HepG2 (cell line): ENCODE data around the gene SNCG. TPM values are rescaled to one million over a fixed set of nuclear protein-coding genes. Genes with fewer than 3 reads are reported as not detected.

Experiments used
- ATAC-seq: fragments of 200-7000 bp; cut with Tn5 transposase; 3 replicates; pipeline ENCODE4 v1.9.1; 2020; ENCODE audit warnings: mild to moderate bottlenecking, moderate library complexity
- BruUV-seq: library from RNA; stranded (reverse); fragments of 400-500 nt; replicated peaks from 2 replicates; lab custom pipeline; 2021; lab: Mats Ljungman, UMichigan
- CTCF ChIA-PET: fragments of 300-600 bp; formaldehyde crosslinking; extraction: SDS; loops from one replicate; lab custom pipeline; 2021; ENCODE audit warnings: low total read pairs, inconsistent platforms, low intra/inter-chr PET ratio; lab: Yijun Ruan, JAX
- POLR2A ChIA-PET: fragments of 350-600 bp; sonication (Branson Sonifier 250); formaldehyde crosslinking; loops from one replicate; lab custom pipeline; 2020; ENCODE audit warnings: antibody characterized with exemption, inconsistent platforms; lab: Yijun Ruan, JAX
- DNase-seq: peaks from one replicate; pipeline ENCODE4 v3.0.0-alpha.2; 2015; ENCODE audit warnings: low spot score
- FAIRE-seq: peaks from 3 replicates; lab custom pipeline; 2011; peaks lifted over from hg19 to GRCh38; lab: Jason Lieb, UNC
- H2AFZ ChIP-seq: one replicate; pipeline ENCODE4 v1.6.1; 2011; ENCODE audit warnings: low read length, inconsistent platforms
- H3K27ac ChIP-seq: fragments of 300-600 bp; 3 replicates; pipeline ENCODE4 v1.8.0; 2011; ENCODE audit warnings: mixed run types, mild to moderate bottlenecking, mixed read lengths, low read length, inconsistent platforms; ENCODE audit not compliant: insufficient read depth; ENCODE audit errors: extremely low read length
- H3K27me3 ChIP-seq, 2 experiments: fragments of 200-600 bp in 1 of 2; 2 replicates in 1 of 2; 3 replicates in 1 of 2; pipeline versions ENCODE4 v1.6.0 to v1.8.0; 2011; ENCODE audit warnings: low read length in 2 of 2, mild to moderate bottlenecking in 2 of 2, moderate library complexity in 2 of 2, inconsistent platforms in 1 of 2; ENCODE audit not compliant: insufficient read depth in 2 of 2, control insufficient read depth in 1 of 2
- H3K36me3 ChIP-seq, 2 experiments: fragments of 200-600 bp in 1 of 2; replicated peaks in 1 of 2; 2 replicates in 1 of 2; 3 replicates in 1 of 2; pipeline versions ENCODE4 v1.5.1 to v1.8.0; 2011; ENCODE audit warnings: low read length in 2 of 2, inconsistent platforms in 1 of 2; ENCODE audit not compliant: insufficient read depth in 2 of 2, control insufficient read depth in 1 of 2
- H3K4me1 ChIP-seq: 2 replicates; pipeline ENCODE4 v1.5.1; 2012; ENCODE audit warnings: low read length, inconsistent platforms; ENCODE audit not compliant: insufficient read depth
- H3K4me2 ChIP-seq: 2 replicates; pipeline ENCODE4 v1.6.0; 2011; ENCODE audit warnings: low read depth, low read length, inconsistent platforms
- H3K4me3 ChIP-seq, 3 experiments: fragments of 200-600 bp in 1 of 3; sonication (generic), shearing (Covaris generic) in 1 of 3; replicated peaks in 1 of 3; 2 replicates each; pipeline ENCODE4 v1.5.1; 2011 to 2016; ENCODE audit warnings: low read length in 3 of 3, inconsistent platforms in 2 of 3, low read depth in 2 of 3, mild to moderate bottlenecking in 2 of 3, control low read depth in 1 of 3, mixed read lengths in 1 of 3; ENCODE audit not compliant: insufficient read depth in 1 of 3
- H3K79me2 ChIP-seq: one replicate; pipeline ENCODE4 v1.6.1; 2011; ENCODE audit warnings: low read length, inconsistent platforms; ENCODE audit not compliant: insufficient read depth
- H3K9ac ChIP-seq: 2 replicates; pipeline ENCODE4 v1.6.0; 2011; ENCODE audit warnings: mild to moderate bottlenecking, low read depth, low read length, inconsistent platforms; ENCODE audit not compliant: insufficient read depth
- H3K9me3 ChIP-seq: 2 replicates; pipeline ENCODE4 v1.5.1; 2012; ENCODE audit warnings: mild to moderate bottlenecking, low read length
- H4K20me1 ChIP-seq: 2 replicates; pipeline ENCODE4 v1.6.0; 2011; ENCODE audit warnings: inconsistent platforms, mild to moderate bottlenecking, low read length, moderate library complexity; ENCODE audit not compliant: insufficient read depth
- ATF7 ChIP-seq, 2 experiments: fragments of 450-650 bp in 1 of 2; sonication (generic) in 1 of 2; formaldehyde crosslinking in 1 of 2; IDR thresholded peaks; 2 replicates each; pipeline versions ENCODE4 v1.4.0 to v1.6.1; 2016 to 2020; ENCODE audit warnings: antibody characterized with exemption in 1 of 2, mild to moderate bottlenecking in 1 of 2, missing genetic modification reagents in 1 of 2
- CHD2 ChIP-seq: IDR thresholded peaks from 2 replicates; pipeline ENCODE4 v1.6.1; 2011; ENCODE audit warnings: low read depth, low read length, improper control_type of control experiment
- ELF1 ChIP-seq: sonication (generic); formaldehyde crosslinking; IDR thresholded peaks from 2 replicates; pipeline ENCODE4 v1.4.0; 2020; ENCODE audit warnings: missing genetic modification reagents
- GLI4 ChIP-seq: sonication (generic); formaldehyde crosslinking; IDR thresholded peaks from 2 replicates; pipeline ENCODE4 v1.5.1; 2020; ENCODE audit warnings: missing genetic modification reagents, mild to moderate bottlenecking, moderate library complexity, borderline replicate concordance
- PRDM10 ChIP-seq: sonication (generic); formaldehyde crosslinking; IDR thresholded peaks from 2 replicates; pipeline ENCODE4 v1.4.0; 2020; ENCODE audit warnings: low read depth, missing genetic modification reagents
- REPIN1 ChIP-seq: sonication (generic); formaldehyde crosslinking; IDR thresholded peaks from 2 replicates; pipeline ENCODE4 v1.8.0; 2022; ENCODE audit warnings: missing genetic modification reagents, low read depth, mild to moderate bottlenecking, borderline replicate concordance
- SAP130 ChIP-seq: IDR thresholded peaks from 2 replicates; pipeline ENCODE4 v1.6.1; 2016; ENCODE audit warnings: low read depth
- XRCC5 ChIP-seq: fragments of 200-400 bp; formaldehyde crosslinking; optimal IDR thresholded peaks from 2 replicates; pipeline ENCODE3; 2017; ENCODE audit warnings: mild to moderate bottlenecking, low read length
- ZNF12 ChIP-seq: sonication (generic); formaldehyde crosslinking; IDR thresholded peaks from 2 replicates; pipeline ENCODE4 v1.5.0; 2020; ENCODE audit warnings: missing genetic modification reagents
- ZNF253 ChIP-seq: sonication (generic); formaldehyde crosslinking; IDR thresholded peaks from 2 replicates; pipeline ENCODE4 v1.8.0; 2022; ENCODE audit warnings: mild to moderate bottlenecking, missing genetic modification reagents, borderline replicate concordance
- ZNF678 ChIP-seq: sonication (generic); formaldehyde crosslinking; IDR thresholded peaks from 2 replicates; pipeline ENCODE4 v1.4.0; 2020; ENCODE audit warnings: mild to moderate bottlenecking, missing genetic modification reagents
- ZNF687 ChIP-seq: sonication (generic); formaldehyde crosslinking; IDR thresholded peaks from 2 replicates; pipeline ENCODE4 v1.5.1; 2020; ENCODE audit warnings: mild to moderate bottlenecking, missing genetic modification reagents, moderate library complexity
- ZNF761 ChIP-seq: sonication (generic); formaldehyde crosslinking; conservative IDR thresholded peaks from 2 replicates; pipeline ENCODE4 v1.4.0; 2020; ENCODE audit warnings: mild to moderate bottlenecking, missing genetic modification reagents
- WGBS: methylation state at CpG from one replicate; pipeline ENCODE4 v1.1.6; 2017; ENCODE audit warnings: low lambda C conversion rate; 5-methylcytosine and 5-hydroxymethylcytosine counted together
- in situ Hi-C: cut with HindIII; loops from 2 replicates; pipeline ENCODE4 v1.10.0; 2017; ENCODE audit warnings: low pct_unique_long_range_greater_than_20kb; ENCODE audit not compliant: extremely low pct_ligation_motif_present
- intact Hi-C: fragments of 100-400 bp; cut with micrococcal nuclease; formaldehyde crosslinking; loops from one replicate; pipeline ENCODE4 v1.10.0; 2022; ENCODE audit not compliant: unreplicated experiment
- polyA plus RNA-seq, 8 experiments: library from polyadenylated mRNA; depleted of rRNA in 3 of 8; stranded (reverse) in 7 of 8; unstranded in 1 of 8; fragments of >200 nt; fragmentation: Illumina TruSeq in 4 of 8; extraction: Trizol in 4 of 8; gene quantifications; 2 replicates each; pipeline versions ENCODE4 v1.2.1 to v1.2.3, GENCODE V29; 2011 to 2016; ENCODE audit warnings: low read depth in 4 of 8, missing spikeins in 1 of 8, mixed read lengths in 1 of 8; ENCODE audit not compliant: insufficient read depth in 1 of 8
- total RNA-seq, 5 experiments: library from RNA; depleted of rRNA; stranded (reverse); fragments of >200 nt; fragmentation: Illumina TruSeq; extraction: Trizol; gene quantifications; 2 replicates each; pipeline ENCODE4 v1.2.3, GENCODE V29; 2016; ENCODE audit warnings: low read depth in 1 of 5

Gene SNCG
- total and polyA plus RNA-seq, 2 of the 13 experiments (the other 11 are each of a cell fraction or from before 2014, with no cell fraction given): 0.22 to 0.91 TPM

GRCh38 chr10:86945361-86946212 is 12.8 kb upstream of the SNCG start:
- Histone ChIP-seq H3K9me3 (no peaks in the 10 kb centered on the region), H3K36me3 (no peaks in the 10 kb centered on the region), H4K20me1 (no peaks in the 10 kb centered on the region), H3K27ac (no peak overlapping the region), H3K9ac (no peak overlapping the region), H3K27me3 (peaks cover 5 to 32% of the 10 kb centered on the region in 2 experiments; a peak in 3 of 5 replicates), H3K79me2 (no peaks in the 10 kb centered on the region), H3K4me1 (peaks cover 31% of the 10 kb centered on the region), H3K4me3 (no peak overlapping the region), H2AFZ (no peak overlapping the region), H3K4me2 (no peak overlapping the region; the same call in 1 of the 2 replicates)
- BruUV-seq: no TSS peak
- FAIRE-seq: peak; percentile 36
- DNase-seq: peak; percentile 44
- in situ Hi-C loops (no loop called here), intact Hi-C loops (loop anchor here (1.0 kb wide), 1 partner anchor 15 kb away; no protein-coding TSS in a partner anchor)
- WGBS: 39% methylated on average over 12 of the region's 18 CpGs
- POLR2A ChIA-PET: no interaction called here
- peak; percentile 74 for ATAC-seq
- CTCF ChIA-PET: interaction anchor here (1.4 kb wide), 1 partner anchor 15 kb away, joined by 4 read pairs; no protein-coding TSS in a partner anchor
- TF ChIP-seq GLI4 (CRISPR knock-in tag) (no peak), PRDM10 (no peak), ZNF678 (CRISPR knock-in tag) (no peak), SAP130 (no peak), ELF1 (CRISPR knock-in tag) (no peak), ZNF687 (0 out of 2 replicates have a peak, but pooled peaks have one; percentile 37), ZNF761 (CRISPR knock-in tag) (no peak), ATF7 (IDR thresholded peaks at IDR 0.05) (no peak), ATF7 (CRISPR knock-in tag; IDR thresholded peaks at IDR 0.05) (no peak), CHD2 (0 out of 2 replicates have a peak, but pooled peaks have one; percentile 17), REPIN1 (CRISPR knock-in tag) (no peak), XRCC5 (peak; percentile 18), ZNF253 (CRISPR knock-in tag) (no peak), ZNF12 (CRISPR knock-in tag) (no peak)
